NCI-H345 treated with DMSO at 0.1 percent for 48 hours (cell line): ENCODE measurements around the gene CES1.
"Not testable (repeated sequence)": the region's sequence is repeated elsewhere in the genome, so short reads cannot be mapped to it uniquely, and the experiment has no call there.

Experiments
- DNase-seq: peaks from one replicate; lab custom pipeline; 2025; ENCODE audit not compliant: unreplicated experiment; lab: John Stamatoyannopoulos, UW

CES1 gene

DNA sequence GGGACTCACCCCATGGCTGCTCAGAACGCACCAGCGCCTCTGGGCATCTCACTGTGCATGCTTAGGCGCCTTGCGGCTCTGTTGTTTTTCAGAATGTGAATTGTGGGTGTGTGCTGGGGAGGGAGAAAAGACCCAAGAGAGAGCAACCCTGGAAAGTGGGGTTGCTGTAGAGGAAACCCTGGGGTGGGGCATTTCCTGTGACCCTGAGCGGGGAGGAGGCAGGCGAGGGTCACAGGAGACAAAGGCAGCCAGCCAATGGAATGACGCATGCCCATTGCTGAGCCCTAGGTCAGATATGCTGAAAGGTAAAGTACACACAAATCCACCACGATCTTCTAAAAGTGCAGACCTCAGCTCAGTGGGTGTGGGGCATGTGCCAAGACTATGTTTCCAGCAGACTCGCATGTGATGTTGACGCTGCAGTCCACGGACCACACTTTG is 39.9 kb downstream of the CES1 start:
- DNase-seq, result not testable (repeated sequence)

DNA sequence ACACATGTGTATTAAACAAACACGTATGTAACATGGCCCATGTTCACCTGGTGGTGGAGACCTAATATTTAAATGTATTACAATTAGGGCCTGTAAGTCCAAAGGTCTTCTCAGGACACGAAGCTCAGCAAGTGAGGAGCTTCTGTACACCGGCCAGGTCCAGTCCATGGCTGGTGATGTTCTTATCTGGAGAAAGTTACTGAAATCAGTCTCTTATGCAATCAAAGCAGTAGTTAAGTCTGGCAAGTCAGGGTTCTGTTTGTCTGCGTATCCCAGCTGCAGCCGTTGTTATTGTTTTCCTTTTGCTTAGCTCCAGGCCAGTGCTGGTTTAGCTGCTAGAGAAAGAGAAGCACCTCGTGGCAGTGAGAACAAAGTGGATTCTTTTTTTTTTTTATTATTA is 41.4 kb downstream of the CES1 start:
- not testable (repeated sequence) for DNase-seq

DNA sequence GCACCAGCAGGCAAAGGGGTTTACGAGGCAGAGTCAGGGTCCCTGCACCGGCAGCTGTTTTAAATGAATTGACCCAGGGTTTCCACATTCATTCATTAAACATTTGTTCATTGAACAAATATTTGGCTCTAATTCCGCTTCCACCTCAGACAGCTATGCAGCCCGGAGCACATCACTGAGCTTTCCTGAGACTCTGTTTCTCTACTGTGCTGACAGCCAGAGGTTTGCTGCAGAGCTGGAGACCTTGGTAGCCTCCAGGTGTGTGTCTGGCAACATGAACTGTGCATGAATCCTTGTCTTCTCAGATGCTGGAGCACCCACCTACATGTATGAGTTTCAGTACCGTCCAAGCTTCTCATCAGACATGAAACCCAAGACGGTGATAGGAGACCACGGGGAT is 42.7 kb downstream of the CES1 start:
- DNase-seq, result not testable (repeated sequence)

DNA sequence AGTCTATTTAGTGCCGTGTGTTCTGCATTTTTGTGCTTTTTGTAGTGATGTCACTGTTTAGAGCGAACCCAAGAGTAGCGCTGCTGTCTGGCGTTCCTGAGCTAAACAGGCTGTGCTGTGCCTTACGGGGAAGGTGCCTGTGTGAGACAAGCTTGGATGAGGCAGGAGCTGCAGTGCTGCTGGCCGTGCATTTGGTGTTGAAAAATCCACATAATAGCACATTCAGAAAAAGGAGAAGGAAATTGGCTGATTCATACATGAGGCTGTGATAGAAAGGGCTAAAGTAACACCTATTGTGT is 50.2 kb downstream of the CES1 start:
- not testable (repeated sequence) for DNase-seq

DNA sequence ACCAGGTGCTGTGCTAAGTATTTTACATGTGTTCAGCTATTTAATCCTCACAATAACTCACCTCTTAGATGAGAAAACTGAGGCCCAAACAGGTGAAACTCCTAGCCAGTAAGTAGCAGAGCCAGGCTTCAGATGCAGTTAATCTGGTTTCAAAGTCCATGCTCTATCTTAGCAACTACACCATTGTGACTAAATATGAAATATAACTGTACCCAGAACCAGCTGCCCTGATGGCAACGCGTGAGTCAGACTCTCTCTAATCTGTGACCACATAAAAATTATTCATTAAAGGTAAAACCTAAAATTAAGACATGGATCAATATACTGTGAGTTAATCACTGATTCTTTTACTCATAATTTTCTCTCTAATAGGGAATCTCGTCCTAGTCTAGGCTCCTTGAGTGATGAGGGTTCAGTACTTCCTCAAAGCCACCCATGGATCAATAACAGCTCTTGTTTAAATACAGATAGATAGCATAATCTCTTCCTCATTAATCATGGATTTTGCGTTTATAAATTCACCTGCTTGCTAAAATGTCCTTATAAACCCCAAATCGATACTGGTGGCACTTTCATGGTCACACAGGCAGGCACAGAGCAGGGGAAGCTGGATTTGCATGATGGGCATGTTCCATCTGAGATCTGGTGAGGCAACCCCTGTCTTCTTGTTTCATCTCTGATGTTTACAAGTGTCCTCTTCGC is 50.7 kb downstream of the CES1 start:
- not testable (repeated sequence) for DNase-seq

DNA sequence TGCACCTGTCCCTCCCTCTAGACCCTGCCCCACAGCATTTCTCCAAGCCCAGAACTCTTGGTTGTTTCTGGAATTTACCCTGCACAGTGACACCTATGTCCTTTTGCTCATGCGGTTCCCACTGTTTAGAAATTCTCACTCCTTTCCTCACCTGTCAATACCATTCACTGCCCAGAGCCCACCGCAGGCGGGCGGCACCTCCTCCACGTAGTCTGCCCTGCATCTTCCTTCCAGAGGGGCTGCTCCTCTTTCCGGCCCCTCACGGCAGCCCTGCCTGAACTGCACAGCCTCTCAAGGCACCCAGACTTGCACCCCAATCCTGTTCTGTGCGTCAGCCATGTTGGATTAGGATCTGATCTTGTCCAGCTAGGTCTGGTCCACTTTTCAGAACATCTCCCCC is 51.4 kb downstream of the CES1 start:
- DNase-seq, result not testable (repeated sequence)

DNA sequence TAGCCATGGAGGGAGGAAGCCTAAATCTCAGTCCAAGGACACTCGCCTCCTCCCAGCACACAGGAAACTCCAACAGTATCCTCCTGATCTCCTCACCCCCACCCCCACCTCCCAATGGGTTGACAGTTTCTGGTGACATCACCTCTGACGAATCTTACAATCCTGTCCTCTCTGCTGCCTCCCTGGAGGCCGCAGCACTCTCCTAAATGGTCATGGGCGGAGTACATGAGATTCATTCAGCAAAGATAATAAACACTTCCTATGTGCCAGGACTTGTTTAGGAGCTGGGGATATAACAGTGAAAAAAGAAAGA is 52.8 kb downstream of the CES1 start:
- DNase-seq, result not testable (repeated sequence)

DNA sequence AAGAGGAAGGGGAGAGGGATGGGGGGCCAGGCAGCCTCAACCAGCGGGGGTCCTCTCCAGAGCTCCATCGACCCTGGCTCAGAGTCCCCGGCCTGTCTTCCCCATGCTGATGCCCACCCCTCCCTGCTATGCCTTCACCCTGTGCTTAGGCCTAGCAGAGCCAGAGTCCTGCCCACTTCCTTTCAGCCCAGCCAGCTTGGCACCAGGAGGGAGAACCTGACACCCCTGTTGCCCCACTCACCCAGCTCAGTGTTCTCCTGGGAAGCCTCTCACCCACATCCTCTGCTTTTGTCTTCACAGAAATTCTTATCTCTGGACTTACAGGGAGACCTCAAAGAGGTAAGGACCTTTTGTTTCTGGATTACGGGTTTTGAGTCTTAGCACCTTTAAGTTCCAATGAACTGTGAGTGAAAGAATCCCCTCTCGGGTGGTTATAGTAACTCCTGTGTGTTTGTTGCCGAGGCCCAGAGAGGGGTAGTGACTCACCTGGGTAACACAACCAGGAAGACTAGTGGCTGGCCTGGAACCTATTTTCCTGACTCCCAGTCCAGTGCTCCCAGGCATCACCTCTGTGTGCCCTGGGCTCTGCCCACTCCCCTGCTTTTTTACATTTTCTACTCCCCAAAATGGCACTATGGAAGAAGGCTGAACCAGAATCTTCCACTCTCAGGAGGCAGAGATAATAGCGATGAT is 53.3 kb downstream of the CES1 start:
- DNase-seq, result no peak

DNA sequence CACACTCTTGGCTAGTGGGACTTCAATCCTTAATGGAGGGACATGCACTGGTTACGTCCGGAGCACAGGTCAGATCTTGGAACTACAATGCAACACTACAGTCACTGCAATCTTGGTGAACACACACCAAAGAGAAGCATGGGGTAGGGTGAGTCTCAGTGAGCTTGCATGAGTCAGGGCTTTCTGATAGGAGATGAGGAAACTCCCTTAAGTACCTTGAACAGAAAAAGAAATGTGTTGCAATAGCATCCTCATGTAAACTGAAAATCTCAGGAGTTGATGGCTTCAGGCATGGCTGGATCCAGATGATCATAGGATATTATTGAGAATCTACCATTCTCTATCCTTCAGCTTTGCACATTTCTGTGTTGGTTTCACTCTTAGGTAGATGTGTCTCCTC is 54.1 kb downstream of the CES1 start:
- DNase-seq, result no peak

DNA sequence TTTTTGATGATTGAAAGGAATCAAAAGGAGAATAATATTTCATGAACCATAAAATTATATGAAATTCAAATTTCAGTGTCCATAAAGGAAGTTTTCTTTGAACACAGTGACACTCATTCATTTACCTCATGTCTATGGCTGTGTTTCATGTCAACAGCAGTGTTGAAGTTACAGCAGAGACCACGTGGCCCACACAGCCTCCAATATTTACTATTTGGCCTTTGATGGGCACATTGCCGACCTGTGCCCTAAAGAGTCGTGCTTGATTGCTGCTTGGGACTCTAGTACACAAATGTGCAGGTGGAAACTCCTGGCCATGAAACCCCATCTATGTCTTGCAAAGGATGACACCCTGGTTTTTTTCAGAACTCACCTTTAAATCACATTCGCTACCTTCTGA is 57.0 kb downstream of the CES1 start:
- DNase-seq, result no peak

DNA sequence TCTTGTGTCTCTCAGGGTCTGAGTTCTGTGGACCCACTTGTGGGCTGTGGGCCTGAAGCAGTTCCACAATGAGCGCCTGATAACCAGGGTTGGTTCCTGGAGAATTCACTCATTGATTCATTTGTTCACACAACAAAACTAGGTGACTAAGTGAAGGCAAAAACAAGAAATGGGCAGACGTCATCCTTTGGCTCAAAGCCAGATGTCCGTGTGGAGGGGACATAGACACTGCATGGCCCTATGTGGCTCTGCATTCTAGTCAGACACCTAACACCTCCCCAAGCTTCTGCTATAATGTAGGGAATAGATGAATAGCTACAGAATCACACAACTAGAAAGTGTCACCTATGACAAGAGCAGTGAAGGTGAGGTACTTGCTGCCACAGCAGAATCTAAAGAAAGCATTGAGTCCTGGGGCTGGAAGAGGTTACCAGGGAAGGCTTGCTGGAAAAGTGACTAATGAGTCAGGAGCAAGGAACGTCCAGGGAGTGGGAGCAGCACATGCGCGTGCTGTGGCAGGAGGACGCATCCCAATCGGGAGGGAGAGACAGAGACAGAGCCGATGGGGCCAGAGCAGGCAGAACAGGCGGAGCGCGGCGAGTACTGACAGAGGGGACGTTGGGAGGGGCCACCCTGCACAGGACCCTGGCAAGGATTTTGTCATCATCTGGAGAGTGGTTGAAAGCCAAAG is 58.9 kb downstream of the CES1 start:
- DNase-seq, result no peak

DNA sequence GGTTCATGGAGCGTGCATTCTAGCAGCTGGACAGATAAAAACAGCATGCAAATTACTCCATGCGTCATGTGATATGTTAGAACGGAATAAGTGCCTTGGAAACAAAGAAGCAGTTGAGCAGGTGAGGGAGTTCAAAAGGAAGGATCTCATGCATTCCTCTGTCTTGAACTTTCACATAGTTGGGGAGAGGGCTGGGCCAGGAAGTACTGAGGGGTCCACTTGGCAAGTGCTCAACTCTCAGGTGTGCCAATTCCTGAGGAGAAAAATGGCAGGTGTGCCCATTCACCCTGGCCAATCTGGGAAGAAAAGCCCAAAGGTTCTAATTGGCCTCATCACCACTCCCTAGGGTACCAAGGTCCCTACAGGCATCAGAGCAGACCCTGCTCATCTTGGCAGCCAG is 67.7 kb downstream of the CES1 start:
- no peak for DNase-seq

DNA sequence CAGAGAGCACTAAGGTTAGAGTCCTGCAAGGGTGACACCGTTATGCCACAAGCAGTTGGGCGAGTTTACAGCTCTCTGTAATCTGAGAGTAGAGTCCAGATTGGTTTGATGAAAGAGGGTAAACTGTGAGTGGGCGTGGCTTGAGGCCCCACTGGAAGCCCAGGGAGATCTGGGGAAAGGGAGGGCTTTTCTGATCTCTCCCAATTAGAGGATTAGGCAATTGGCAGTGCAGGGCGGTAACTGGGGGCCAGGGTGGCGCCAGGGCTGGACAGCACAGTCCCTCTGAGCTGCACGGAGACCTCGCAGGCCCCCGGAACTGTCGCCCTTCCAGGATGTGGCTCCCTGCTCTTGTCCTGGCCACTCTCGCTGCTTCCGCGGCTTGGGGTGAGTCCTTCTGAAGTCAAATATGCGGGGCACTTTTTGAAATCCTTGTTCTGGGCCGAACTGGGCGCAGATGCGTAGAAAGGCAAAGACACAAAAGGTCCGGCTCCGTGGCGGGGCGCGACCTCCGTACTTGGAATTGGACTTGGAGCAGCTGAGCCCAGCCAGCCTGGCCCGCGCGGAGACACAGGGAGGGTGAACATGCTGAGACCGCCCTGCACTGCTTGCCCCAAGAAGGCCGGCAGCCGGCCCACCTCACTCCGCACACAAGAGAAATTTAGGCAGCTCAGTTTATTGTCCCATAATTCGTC is 72.4 kb downstream of the CES1 start:
- DNase-seq, result no peak

DNA sequence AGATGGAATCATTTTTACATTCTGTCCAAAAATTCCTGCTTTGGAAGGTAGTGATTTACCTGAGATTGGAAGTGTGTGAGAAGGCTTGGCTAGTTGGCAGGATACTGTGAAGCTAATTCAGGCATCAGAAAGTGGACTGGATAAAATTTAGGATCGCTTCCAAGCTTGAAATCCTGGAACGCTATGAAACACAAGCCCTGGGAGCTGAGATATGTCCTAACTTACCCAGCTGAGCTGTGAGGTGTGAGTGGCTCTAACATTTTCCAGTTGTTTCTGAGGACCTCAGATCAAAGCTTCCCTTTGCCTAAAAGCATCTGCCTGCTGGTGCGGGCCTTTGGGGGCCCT is 73.0 kb downstream of the CES1 start:
- DNase-seq, result not testable (repeated sequence)

DNA sequence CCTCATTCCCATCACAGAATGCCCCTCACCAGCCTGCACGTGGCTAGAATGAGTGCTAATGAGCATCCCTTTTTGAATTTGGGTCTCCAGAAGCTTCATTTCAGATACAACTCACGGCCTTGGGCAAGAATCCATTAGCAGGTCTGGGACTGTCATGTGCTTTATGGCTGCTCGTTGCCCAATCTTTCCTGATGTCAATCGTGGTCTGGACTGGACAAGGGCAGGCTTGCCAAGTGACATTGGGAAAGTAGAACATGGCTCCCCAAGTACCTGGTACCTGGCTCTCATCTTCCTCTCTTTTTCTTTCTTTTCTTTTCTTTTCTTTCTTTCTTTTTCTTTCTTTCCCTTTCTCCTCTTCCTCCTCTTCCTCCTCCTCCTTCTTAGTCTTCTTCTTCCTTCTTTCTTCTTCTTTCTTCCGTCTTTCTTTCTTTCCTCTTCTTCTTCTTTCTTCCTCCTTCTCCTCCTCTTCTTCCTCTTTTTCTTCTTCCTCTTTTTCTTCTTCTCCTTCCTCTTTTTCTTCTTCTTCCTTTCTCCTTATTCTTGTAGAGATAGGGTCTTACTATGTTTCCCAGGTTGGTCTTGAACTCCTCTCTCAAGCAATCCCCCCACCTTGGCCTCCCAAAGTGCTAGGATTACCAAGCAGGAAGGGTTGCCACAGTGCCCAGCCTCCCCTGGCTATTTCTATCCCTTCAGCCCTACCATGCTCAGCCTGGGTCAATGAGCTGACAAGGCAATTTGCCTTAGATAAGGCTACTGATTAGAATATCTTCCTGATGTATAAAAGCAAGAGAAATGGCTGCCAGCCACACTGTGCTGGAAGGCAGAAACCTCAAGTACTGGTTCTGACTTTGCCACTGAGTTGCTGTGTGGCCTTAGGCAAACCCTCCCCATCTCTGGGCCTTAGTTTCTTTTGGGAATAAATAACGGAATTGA is 75.0 kb downstream of the CES1 start:
- not testable (repeated sequence) for DNase-seq

DNA sequence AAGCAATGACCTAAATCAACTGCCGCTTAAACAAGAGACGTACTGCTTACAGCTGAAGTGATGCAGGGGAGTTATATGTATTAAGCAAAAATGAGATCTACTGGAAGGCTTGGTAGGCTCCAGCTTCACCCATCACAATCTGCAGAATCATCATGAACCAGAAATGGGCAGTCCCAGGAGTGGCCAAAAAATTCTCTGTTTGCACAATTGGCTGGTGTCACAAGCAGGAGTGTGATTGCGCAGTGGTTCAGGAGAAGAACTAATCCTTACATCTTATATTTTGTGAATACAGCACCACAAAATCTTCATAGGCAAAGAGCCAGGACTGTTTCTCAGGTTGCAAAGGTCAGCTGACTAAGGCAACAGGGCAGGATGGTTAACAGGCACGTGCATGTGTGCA is 75.9 kb downstream of the CES1 start:
- no peak for DNase-seq

DNA sequence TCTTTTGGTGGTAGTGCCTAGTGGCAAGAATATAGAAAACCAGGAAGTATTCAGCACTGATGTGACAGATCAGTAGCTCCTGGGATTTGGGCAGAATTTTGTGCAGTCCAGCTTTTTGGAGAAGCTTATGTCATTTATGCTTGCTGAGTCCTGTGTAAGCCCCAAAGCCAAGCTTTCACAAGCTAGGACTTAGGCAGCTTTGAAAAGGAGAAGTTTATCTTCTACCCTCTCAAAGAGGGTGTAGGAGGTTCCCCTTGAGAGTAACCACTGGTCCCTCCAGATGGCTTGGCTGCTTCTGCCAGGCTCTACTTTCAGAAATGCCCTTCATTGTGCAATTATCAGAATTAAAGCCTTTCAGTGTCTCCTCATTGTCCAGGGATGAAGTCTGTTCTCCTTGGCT is 78.8 kb downstream of the CES1 start:
- DNase-seq, result no peak

DNA sequence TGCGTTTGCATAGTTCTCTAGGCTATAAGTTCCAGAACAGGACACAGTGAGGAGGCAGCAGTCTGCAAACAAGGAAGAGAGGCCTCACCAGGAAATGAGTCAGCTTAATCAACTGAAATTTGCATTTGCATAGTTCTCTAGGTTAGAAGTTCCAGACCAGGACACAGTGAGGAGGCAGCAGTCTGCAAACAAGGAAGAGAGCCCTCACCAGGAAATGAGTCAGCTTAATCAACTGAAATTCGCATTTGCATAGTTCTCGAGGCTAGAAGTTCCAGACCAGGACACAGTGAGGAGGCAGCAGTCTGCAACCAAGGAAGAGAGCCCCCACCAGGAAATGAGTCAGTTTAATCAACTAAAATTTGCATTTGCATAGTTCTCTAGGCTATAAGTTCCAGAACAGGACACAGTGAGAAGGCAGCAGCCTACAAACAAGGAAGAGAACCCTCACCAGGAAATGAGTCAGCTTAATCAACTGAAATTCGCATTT is 79.7 kb downstream of the CES1 start:
- DNase-seq, result not testable (repeated sequence)
